Uterus (tissue), 2 donors: Measurements from ENCODE around the gene SIRPG.

Experiments
- POLR2A ChIP-seq, 2 donors: fragments of 450-650 bp; IDR thresholded peaks; one replicate each; pipeline ENCODE4 v1.6.1; 2016; ENCODE audit warnings: antibody characterized with exemption in 2 of 2, mild to moderate bottlenecking in 1 of 2, moderate library complexity in 1 of 2
- TF ChIP-seq, protein P1 (sequence below), 4 experiments: fragments of 200-600 bp in 2 of 4; fragments of 450-650 bp in 2 of 4; sonication (generic) in 2 of 4; IDR thresholded peaks; one replicate each; pipeline ENCODE4 v1.5.1; 2016 to 2019; ENCODE audit warnings: antibody characterized with exemption in 4 of 4, mild to moderate bottlenecking in 2 of 4, moderate library complexity in 1 of 4

- TF ChIP-seq, protein P1, sequence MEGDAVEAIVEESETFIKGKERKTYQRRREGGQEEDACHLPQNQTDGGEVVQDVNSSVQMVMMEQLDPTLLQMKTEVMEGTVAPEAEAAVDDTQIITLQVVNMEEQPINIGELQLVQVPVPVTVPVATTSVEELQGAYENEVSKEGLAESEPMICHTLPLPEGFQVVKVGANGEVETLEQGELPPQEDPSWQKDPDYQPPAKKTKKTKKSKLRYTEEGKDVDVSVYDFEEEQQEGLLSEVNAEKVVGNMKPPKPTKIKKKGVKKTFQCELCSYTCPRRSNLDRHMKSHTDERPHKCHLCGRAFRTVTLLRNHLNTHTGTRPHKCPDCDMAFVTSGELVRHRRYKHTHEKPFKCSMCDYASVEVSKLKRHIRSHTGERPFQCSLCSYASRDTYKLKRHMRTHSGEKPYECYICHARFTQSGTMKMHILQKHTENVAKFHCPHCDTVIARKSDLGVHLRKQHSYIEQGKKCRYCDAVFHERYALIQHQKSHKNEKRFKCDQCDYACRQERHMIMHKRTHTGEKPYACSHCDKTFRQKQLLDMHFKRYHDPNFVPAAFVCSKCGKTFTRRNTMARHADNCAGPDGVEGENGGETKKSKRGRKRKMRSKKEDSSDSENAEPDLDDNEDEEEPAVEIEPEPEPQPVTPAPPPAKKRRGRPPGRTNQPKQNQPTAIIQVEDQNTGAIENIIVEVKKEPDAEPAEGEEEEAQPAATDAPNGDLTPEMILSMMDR (IDR thresholded peaks at IDR 0.05), result no peak
- no peak for TF ChIP-seq POLR2A (IDR thresholded peaks at IDR 0.05)
These were observed 26.0 kb downstream of the SIRPG start for GRCh38 chr20:1631309-1632151.
